ENCODE results near the gene PTGDS.

The PTGDS gene

DNA sequence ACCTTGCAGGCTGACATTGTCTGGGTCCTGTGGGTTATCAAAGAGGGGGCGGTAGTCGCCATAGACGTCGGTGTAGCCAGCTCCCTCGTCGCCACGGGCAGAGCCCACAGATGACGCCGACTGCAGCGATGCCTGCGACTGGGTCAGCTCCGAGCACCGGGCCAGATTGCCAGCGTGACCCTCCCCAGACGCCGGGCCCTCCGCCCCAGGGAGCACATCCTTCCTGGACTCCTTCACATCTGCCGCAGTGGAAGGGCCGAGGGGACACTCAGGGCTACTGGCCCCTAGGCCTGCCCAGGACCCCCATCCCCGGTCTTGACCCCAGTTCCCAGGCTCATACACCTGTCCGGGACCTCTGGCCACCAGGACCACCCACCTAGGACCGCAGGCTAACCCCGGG is 36.9 kb downstream of the PTGDS start:
- POLR2A ChIA-PET: no interaction called here
- DNase-seq (ENCODE audit: extremely low spot score): no peak
- TF ChIP-seq SUZ12 (IDR thresholded peaks at IDR 0.05) (no peak), HDGF (IDR thresholded peaks at IDR 0.05; ENCODE audit: borderline replicate concordance) (no peak), CTBP1 (IDR thresholded peaks at IDR 0.05; ENCODE audit: borderline replicate concordance) (no peak), TARDBP (IDR thresholded peaks at IDR 0.05) (no peak), NFRKB (IDR thresholded peaks at IDR 0.05) (no peak), L3MBTL2 (conservative IDR thresholded peaks at IDR 0.05) (no peak)
- CTCF ChIA-PET: no interaction called here

DNA sequence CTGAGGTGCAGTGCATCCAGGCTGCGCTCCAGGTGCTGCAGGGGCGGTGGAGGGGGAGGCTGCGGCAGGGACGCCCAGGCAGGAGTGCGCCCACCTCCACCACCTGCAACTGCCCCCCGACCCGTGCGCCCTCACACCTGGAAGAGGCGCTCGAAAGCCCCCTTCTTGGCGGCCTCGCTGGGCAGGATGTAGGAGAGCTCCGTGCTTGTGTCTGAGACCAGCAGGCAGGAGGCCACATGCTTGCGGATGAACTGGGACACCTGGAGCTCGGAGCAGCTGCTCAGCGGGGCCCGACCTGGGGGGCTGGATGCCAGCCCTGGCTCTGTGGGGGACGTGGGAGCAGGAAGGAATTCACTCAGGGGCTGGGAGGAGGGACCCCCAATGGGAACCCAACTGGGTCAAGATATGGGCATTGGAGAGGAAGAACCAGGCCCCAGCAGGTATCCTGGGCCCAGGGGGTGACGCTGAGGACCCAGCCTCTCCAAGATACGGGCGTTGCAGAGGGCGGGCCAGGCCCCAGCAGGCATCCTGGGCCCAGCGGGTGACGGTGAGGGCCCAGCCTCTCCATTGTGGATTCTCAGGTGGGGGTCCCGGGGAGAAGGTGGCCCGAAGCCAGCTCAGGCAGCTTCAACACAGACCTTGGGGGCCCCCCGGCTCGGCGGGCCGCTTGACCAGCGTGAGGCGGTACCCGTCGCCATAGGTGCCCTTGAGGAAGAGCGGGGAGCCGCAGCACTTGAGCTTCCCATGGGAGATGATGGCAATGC is 37.7 kb downstream of the PTGDS start:
- TF ChIP-seq ELF4 (IDR thresholded peaks at IDR 0.05): no peak
- TF ChIP-seq L3MBTL2 (conservative IDR thresholded peaks at IDR 0.05): no peak
- TF ChIP-seq, protein P1, sequence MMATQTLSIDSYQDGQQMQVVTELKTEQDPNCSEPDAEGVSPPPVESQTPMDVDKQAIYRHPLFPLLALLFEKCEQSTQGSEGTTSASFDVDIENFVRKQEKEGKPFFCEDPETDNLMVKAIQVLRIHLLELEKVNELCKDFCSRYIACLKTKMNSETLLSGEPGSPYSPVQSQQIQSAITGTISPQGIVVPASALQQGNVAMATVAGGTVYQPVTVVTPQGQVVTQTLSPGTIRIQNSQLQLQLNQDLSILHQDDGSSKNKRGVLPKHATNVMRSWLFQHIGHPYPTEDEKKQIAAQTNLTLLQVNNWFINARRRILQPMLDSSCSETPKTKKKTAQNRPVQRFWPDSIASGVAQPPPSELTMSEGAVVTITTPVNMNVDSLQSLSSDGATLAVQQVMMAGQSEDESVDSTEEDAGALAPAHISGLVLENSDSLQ (IDR thresholded peaks at IDR 0.05): no peak
- no peak for TF ChIP-seq SP1 (IDR thresholded peaks at IDR 0.05)
- no peak for TF ChIP-seq ARNT (IDR thresholded peaks at IDR 0.05)
- no peak for TF ChIP-seq FOXA1 (IDR thresholded peaks at IDR 0.05)
- no peak for TF ChIP-seq TARDBP (IDR thresholded peaks at IDR 0.05)
- TF ChIP-seq LEF1 (IDR thresholded peaks at IDR 0.05; ENCODE audit: borderline replicate concordance): no peak
- no peak for TF ChIP-seq FOXM1 (IDR thresholded peaks at IDR 0.05; ENCODE audit: borderline replicate concordance)
- DNase-seq (ENCODE audit: extremely low spot score): no peak
- ChIA-PET CTCF (interaction anchor here (0.7 kb wide), 1 partner anchor 15 kb away, joined by 4 read pairs; no protein-coding TSS in a partner anchor), POLR2A (no interaction called here)

DNA sequence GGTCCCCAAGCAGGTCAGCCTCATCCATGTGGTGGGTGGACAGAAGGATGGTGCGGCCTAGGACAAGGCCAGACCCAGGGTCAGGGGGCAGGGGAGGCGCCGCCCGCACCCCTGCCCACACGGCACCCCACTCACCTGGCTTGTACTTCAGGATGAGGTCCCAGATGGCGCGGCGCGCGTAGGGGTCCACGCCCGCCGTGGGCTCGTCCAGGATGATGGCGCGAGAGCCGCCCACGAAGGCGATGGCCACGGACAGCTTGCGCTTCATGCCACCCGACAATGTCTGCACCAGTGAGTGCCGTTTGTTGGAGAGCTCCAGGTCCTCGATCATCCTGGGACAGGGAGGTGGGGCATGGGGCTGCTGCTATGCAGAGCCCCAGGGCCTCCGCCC is 38.2 kb downstream of the PTGDS start:
- ChIA-PET POLR2A (no interaction called here), CTCF (no interaction called here)
- TF ChIP-seq FOXM1 (IDR thresholded peaks at IDR 0.05; ENCODE audit: borderline replicate concordance) (no peak), ELF4 (IDR thresholded peaks at IDR 0.05) (no peak), LEF1 (IDR thresholded peaks at IDR 0.05; ENCODE audit: borderline replicate concordance) (no peak), SP1 (IDR thresholded peaks at IDR 0.05) (no peak), HDGF (IDR thresholded peaks at IDR 0.05; ENCODE audit: borderline replicate concordance) (no peak), ARNT (IDR thresholded peaks at IDR 0.05) (no peak), CTBP1 (IDR thresholded peaks at IDR 0.05; ENCODE audit: borderline replicate concordance) (no peak), L3MBTL2 (conservative IDR thresholded peaks at IDR 0.05) (no peak), NFRKB (IDR thresholded peaks at IDR 0.05) (no peak), SUZ12 (IDR thresholded peaks at IDR 0.05) (no peak), FOXA1 (IDR thresholded peaks at IDR 0.05) (no peak), ZNF384 (IDR thresholded peaks at IDR 0.05) (no peak), TARDBP (IDR thresholded peaks at IDR 0.05) (no peak), FOXK2 (IDR thresholded peaks at IDR 0.05) (no peak), BHLHE40 (IDR thresholded peaks at IDR 0.05; ENCODE audit: borderline replicate concordance) (no peak)
- TF ChIP-seq, protein P1 (IDR thresholded peaks at IDR 0.05): no peak
- DNase-seq (ENCODE audit: extremely low spot score): no peak

DNA sequence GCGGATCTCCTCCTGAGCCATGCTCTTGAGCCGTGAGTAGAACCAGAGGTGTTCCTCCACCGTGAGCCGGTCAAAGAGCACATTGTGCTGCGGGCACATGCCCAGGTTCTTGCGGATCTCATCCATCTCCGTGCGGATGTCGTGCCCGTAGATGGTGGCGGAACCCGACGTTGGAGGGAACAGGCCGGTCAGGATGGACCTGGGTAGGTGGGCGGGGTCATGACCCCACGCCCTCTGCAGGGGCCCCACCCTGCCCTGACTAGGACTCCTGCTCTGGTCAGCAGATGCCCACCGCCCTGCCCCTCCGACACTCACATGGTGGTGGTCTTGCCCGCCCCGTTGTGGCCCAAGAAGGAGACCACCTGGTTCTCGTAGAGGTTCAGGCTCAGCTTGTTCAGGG is 38.7 kb downstream of the PTGDS start:
- ChIA-PET CTCF (no interaction called here), POLR2A (no interaction called here)
- DNase-seq (ENCODE audit: extremely low spot score): no peak
- TF ChIP-seq SP1 (IDR thresholded peaks at IDR 0.05) (no peak), CTBP1 (IDR thresholded peaks at IDR 0.05; ENCODE audit: borderline replicate concordance) (no peak), ARNT (IDR thresholded peaks at IDR 0.05) (no peak), ZNF384 (IDR thresholded peaks at IDR 0.05) (no peak), FOXA1 (IDR thresholded peaks at IDR 0.05) (no peak), L3MBTL2 (conservative IDR thresholded peaks at IDR 0.05) (no peak), TARDBP (IDR thresholded peaks at IDR 0.05) (no peak), HDGF (IDR thresholded peaks at IDR 0.05; ENCODE audit: borderline replicate concordance) (no peak), NFRKB (IDR thresholded peaks at IDR 0.05) (no peak), FOXK2 (IDR thresholded peaks at IDR 0.05) (no peak), ELF4 (IDR thresholded peaks at IDR 0.05) (no peak), LEF1 (IDR thresholded peaks at IDR 0.05; ENCODE audit: borderline replicate concordance) (no peak)
- TF ChIP-seq, protein P1 (IDR thresholded peaks at IDR 0.05): no peak

DNA sequence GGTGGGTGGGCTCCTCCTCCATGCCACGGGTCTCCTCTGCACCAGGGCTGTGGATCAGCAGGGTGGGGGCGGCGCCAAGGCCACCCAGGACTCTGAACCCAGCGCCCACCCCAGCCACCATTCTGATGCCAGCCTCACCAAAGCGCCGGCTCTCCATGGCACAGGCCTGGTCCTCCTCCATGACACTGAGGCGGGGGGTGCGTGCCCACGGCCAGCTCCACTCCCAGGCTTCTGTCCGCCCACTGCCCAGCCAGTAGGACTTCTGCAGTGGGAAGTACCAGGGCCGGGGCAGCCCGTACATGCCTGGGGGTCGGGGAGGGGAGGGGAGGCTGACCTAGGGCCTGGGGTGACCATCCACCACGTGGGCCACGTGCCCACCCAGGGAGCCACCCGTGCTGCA is 39.1 kb downstream of the PTGDS start:
- no peak for TF ChIP-seq ELF4 (IDR thresholded peaks at IDR 0.05)
- no peak for TF ChIP-seq CTBP1 (IDR thresholded peaks at IDR 0.05; ENCODE audit: borderline replicate concordance)
- no peak for TF ChIP-seq ARNT (IDR thresholded peaks at IDR 0.05)
- TF ChIP-seq, protein P1 (IDR thresholded peaks at IDR 0.05): no peak
- no peak for TF ChIP-seq BHLHE40 (IDR thresholded peaks at IDR 0.05; ENCODE audit: borderline replicate concordance)
- CTCF ChIA-PET: no interaction called here
- DNase-seq (ENCODE audit: extremely low spot score): no peak
- POLR2A ChIA-PET: no interaction called here

DNA sequence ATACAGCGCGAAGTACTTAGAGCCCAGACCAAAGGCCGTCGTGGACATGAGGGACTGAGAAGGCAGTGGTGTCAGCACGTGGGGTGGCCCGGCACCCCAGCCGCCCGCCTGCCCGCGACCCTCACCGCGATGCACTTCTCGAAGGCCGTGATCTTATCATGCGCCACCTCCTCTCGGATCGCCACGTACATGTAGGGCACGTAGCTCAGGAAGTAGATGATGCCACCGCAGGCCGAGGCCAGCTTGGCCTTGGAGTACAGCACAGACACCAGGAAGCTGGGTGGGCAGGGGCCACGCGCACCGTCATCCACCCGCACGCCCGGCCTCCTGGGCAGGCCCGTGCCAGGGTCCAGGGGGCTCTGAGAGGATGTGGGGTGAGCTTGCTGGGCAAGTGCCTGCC is 39.8 kb downstream of the PTGDS start:
- no peak for DNase-seq (ENCODE audit: extremely low spot score)
- CTCF ChIA-PET: no interaction called here
- POLR2A ChIA-PET: no interaction called here
- TF ChIP-seq L3MBTL2 (conservative IDR thresholded peaks at IDR 0.05): no peak
- no peak for TF ChIP-seq SUZ12 (IDR thresholded peaks at IDR 0.05)
- TF ChIP-seq NFRKB (IDR thresholded peaks at IDR 0.05): no peak
- TF ChIP-seq, protein P1 (IDR thresholded peaks at IDR 0.05): no peak
- TF ChIP-seq BHLHE40 (IDR thresholded peaks at IDR 0.05; ENCODE audit: borderline replicate concordance): no peak
- no peak for TF ChIP-seq TARDBP (IDR thresholded peaks at IDR 0.05)
- TF ChIP-seq ARNT (IDR thresholded peaks at IDR 0.05): no peak
- TF ChIP-seq CTBP1 (IDR thresholded peaks at IDR 0.05; ENCODE audit: borderline replicate concordance): no peak
- TF ChIP-seq ELF4 (IDR thresholded peaks at IDR 0.05): no peak
- no peak for TF ChIP-seq FOXK2 (IDR thresholded peaks at IDR 0.05)
- TF ChIP-seq FOXA1 (IDR thresholded peaks at IDR 0.05): no peak
- TF ChIP-seq FOXM1 (IDR thresholded peaks at IDR 0.05; ENCODE audit: borderline replicate concordance): no peak
- TF ChIP-seq LEF1 (IDR thresholded peaks at IDR 0.05; ENCODE audit: borderline replicate concordance): no peak
